Activated T-cell treated with anti-CD3 and anti-CD28 coated beads, Interleukin-2, amount 50 U/mL, for 48 hours (primary cell): ENCODE data around the gene SPEF1.

ENCODE experiments used
- DNase-seq, 2 experiments: peaks; one replicate each; pipeline ENCODE4 v3.0.0-alpha.2; 2020

Gene SPEF1

GRCh38 chr20:3787324-3788014, 6.2 kb upstream of the SPEF1 start:
- DNase-seq: no peak

GRCh38 chr20:3786665-3787323, 5.5 kb upstream of the SPEF1 start, which contains the start of gene CENPB:
Gene CENPB, minus strand, starts transcription at chr20:3786740. Its CDS starts 257 bp downstream, at chr20:3786483.
- DNase-seq: peak; percentile 92 to 95

- peak; percentile 57 to 66 for DNase-seq
Measured at GRCh38 chr20:3786126-3786484, 4.9 kb upstream of the SPEF1 start.

GRCh38 chr20:3785240-3786125, 4.2 kb upstream of the SPEF1 start:
- no peak for DNase-seq

- no peak for DNase-seq
Measured at GRCh38 chr20:3784863-3785239, 3.6 kb upstream of the SPEF1 start.

GRCh38 chr20:3784216-3784853, 3.1 kb upstream of the SPEF1 start:
- DNase-seq: no peak

DNA sequence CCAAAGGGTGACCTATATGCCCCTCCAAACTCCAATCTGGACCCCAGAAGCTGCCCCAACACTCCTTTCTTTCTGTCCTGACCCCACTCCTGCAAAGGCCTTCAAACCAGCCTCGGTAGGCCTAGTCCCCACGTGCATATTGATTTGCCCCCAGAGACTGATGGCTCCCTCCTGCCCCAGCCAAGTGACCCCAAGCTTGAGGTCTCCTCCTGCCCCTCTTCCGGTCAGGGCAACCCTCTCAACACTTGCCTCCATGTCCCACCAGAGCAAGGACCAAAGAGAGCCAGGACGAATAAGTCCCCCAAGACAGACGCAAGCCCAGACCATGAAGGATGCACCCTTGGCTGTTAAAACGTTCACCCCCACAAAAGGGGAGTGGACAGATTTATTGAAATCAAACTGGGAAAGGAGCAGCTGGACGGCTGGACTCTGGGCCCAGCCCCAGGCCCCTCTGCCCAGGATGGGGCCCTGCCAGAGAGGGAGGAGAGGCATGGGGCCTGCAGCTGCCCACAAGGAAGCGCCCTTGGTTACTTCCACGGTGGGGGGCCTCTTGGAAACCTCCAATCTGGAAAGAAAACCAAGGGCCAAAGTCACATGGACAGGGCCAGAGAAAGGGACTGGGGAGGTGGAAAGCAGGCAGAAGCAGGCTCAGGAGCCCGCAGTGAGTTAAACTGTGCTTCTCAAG, 2.4 kb upstream of the SPEF1 start:
- no peak for DNase-seq

DNA sequence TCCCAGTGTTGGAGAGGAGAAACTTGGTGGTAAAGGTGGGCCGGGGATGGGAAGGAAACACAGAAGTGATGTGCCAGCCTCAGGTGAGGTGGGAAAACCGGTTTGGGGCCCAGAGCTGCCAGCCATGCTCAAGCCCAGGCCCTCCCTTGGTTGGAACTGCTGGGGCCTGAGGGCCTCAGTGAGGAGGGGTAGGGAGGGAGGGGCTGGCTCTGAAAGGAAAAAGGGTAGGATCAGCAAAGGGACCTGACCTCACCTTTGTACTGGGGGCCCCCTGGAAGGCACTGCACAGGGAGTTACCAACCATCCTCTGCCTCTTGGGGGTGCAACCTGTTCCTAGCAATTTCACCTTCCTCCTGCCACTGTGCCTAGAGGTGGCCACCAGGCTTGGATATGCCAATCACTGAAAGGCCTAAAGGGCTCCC, 1.8 kb upstream of the SPEF1 start:
- no peak for DNase-seq

DNA sequence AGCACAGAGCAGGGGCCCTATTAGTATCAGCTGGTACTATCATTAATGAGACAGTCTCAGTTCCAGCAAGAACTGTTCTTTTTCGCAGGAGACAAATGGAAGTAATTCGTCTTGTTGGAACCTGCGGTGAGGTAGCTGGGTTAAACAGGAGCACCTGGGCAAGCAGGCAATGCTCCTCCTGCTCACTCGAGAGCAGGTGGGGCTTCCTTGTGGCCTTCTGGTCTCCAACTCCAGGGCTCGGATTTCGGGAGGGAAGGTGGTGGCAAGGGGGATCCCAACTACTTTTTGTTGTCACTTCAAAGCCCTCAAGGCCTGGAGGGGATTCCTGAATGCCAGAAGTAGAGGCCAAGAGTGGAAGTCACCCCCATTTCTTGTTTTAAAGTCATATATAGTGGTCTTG, 1.3 kb upstream of the SPEF1 start:
- no peak for DNase-seq

DNA sequence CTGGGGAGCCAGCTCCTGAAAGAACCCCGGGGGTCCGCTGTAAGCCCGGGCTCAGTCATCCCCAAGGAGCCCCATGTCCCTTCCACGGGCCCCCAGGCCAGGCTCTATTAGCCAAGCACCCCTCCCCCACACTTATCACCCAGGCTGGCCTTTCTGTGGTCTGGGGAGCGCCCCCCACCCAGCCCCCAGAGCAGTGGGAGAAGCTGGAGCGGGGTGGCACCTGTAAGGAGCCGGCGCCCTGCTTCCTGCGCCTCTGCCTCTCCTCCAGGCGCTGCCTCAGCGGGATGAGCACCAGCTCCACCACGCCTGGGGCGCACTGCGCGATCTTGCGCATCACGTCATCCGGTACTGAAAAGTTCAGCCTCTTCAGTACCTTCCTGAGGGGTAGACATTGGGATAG, 2.3 kb downstream of the SPEF1 start:
- DNase-seq: no peak

- DNase-seq: peak; percentile 69 to 78
Measured at GRCh38 chr20:3777716-3778629, 3.3 kb downstream of the SPEF1 start.

DNA sequence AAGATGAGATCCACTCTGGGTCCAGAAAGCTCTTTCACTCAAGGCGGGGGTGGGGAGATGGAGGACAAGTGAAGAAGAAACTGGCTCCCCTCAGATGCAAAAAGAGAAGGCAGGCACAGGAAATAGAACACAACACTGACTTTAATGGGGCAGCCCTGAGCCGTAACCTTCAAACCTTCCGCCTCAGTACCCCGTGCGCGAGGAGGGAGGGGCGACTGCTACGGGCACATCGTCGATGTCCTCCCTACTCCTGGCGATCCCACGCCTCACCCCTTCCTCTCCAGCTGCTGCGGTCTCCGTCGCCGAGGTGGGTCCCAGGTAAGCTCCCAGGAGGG, 3.9 kb downstream of the SPEF1 start:
- no peak for DNase-seq

- DNase-seq: no peak
Measured at GRCh38 chr20:3775457-3776108, 5.7 kb downstream of the SPEF1 start.

DNA sequence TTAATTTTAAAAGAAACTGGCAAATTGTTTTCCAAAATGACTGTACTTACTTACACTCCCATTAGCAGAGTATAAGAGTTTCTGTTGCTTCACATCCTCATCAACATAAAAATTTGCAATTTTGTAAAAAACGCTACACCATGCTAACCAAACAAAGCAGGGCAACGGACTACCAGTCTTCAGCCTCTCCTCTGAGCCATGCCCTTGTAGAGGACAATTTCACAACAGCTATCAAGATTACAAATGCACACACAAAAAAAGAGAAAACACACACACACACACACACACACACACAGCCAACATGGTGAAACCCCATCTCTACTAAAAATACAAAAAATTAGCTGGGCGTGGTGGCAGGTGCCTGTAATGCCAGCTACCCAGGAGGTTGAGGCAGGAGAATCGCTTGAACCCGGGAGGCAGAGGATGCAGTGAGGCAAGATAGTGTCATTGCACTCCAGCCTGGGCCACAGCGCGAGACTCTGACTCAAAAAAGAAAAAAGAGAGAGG, 9.6 kb downstream of the SPEF1 start:
- DNase-seq: no peak

DNA sequence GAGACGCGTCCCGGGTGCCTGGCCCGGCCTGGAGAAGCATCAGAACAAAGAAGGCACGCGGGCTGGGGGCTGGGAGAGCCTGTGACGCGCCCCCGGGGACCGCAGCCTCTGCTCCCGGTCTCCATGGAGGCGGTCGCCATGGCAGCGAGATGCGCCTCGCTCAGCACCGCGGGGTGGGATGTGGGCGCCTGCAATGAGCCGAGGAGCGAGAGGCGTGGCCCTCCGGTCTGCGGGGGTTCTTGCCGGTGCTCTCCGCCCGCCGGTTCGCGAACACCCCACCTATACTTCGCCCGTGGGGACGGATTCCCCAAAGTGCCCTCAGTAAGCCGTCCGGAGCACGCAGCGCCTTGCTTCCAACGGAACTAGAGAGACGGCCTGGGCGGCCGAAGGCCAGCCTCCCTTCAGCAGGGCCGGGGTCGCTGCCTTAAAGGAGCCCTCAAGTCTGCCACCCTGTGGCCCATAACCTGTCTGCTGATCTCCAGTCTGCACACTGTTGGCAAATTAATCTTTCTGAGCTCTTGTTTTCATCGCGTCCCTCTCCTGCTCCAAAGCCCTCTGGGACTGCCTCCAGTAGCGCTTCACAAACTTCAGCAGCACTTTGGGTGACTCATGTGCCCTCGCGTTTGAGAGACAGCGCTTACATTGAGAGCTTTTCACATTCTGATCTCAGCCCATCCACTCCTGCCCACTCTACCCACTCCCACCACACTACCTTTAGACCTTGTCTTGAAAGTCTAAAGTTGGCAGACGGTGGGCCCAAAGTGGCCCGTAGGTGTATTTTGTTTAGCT, 12.7 kb downstream of the SPEF1 start:
- peak; percentile 82 to 85 for DNase-seq

DNA sequence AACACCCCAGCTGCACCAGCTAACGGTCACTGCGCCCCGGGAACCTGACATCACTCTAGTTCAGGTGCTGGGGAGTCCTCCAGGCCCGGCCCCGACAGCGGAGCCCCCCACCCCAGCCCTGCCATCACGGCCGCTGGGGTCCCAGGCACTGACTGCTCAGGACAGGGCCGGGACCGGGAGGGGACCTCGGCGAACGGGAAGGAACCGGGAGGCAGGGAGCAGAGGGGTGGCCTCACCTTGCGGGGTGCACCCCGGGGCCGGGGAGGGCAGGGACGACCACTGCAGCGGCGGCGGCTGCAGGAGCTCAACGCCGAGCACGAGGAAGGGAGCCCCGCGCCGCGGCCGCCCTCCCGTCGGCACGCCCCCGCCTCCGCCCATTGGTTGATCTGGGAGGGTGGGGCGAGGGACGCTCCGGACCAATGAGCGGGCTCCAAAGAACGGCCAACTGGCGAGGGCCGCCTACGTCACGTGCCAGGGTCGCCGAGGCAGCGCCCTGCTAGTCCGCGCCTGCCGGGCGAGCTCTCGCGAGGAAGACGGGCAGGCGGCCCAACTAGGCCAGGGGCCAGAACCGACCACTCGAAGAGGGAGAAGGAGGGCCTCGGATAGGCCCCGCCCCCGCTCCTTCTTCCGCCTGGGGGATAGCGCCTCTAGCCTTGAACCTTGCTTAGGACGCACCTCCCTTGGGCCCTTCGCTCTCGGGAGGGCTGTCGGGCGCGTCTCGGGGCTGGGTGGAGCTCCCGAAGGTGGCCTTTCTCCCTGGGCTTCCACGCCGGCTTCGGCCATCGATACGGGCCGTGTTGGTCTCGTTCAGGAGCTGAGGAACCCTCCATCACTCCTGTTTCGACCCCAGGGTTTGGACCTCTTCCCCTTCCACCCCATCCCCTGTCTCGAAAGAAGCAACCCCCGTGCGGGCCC, 13.6 kb downstream of the SPEF1 start, which contains the start of gene ADISSP:
Gene ADISSP, minus strand, starts transcription at position 327 of the 915 bp plus-strand sequence. CDS start 7,653 bp downstream, outside the sequence.
- peak; percentile 97 to 98 for DNase-seq

DNA sequence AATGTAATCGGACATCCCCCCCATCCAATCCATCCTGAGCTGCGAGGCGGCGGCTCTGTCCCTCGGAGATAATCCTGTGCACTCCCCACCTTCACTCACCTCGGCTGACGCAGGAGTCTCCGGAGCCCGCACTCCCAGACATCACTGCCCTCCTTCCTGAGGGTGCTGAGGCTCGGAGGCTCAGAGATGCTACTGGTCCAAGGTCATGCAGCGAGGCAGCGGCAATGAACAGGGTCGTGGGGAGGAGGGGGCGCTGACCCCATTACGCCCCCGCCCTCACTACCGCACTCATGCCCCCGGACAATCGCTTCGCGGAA, 14.2 kb downstream of the SPEF1 start:
- DNase-seq: no peak

DNA sequence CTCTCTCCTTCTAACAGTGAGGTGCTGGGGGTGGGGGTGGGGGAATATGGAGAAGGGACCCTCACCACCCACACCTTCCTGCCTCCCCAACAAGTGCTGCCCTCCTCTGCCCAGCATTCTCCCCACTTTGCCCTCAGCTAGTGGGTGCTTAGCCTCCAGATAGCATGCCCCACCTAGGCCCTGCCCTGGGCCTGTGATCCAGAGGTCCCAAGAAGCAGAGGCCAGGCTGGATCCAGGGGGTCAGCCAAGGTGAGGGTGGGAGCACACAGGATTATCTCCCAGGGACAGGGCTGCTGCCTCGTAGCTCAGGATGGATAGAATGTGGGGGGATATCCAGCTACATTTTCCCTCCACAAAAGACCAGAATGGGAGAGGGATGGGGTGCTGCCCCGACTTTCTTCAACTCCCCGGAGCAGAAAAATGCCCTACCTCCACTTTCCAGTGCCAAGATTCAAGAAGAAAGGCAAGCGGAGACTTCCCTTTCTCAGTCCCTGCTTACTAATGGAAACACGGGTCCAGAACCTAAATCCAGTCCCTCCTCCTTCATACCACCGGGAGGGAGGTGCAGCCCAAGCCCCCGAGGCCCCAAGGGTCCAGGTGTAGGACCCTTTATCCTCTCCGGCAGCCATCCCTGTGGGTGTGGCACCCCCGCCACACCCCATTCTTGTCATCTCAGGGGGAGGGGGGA, 14.7 kb downstream of the SPEF1 start:
- peak in 1 of 2 experiments; percentile 16 for DNase-seq
